Prostate gland (tissue), 2 donors: ENCODE results near the gene SPECC1.

Source experiments
- CTCF ChIP-seq, 4 experiments: fragments of 200-600 bp in 2 of 4; fragments of 450-650 bp in 2 of 4; sonication (generic) in 2 of 4; IDR thresholded peaks; 1 replicate in 3 of 4; 2 replicates in 1 of 4; pipeline ENCODE4 v1.5.1; 2016 to 2019; ENCODE audit warnings: antibody characterized with exemption in 4 of 4, mild to moderate bottlenecking in 2 of 4, moderate library complexity in 2 of 4
- POLR2A ChIP-seq: fragments of 450-650 bp; IDR thresholded peaks from one replicate; pipeline ENCODE4 v1.6.1; 2016; ENCODE audit warnings: antibody characterized with exemption, mild to moderate bottlenecking
- POLR2AphosphoS5 ChIP-seq: sonication (generic); formaldehyde crosslinking; IDR thresholded peaks from one replicate; pipeline ENCODE4 v1.6.1; 2017; ENCODE audit warnings: antibody characterized with exemption

- TF ChIP-seq POLR2AphosphoS5 (no peak), POLR2A (no peak), CTCF (IDR thresholded peaks at IDR 0.05) (no peak)
Observed at GRCh38 chr17:20087538-20088250, 78.5 kb downstream of the SPECC1 start.
